ENCODE measurements around the gene SUN3.

DNA sequence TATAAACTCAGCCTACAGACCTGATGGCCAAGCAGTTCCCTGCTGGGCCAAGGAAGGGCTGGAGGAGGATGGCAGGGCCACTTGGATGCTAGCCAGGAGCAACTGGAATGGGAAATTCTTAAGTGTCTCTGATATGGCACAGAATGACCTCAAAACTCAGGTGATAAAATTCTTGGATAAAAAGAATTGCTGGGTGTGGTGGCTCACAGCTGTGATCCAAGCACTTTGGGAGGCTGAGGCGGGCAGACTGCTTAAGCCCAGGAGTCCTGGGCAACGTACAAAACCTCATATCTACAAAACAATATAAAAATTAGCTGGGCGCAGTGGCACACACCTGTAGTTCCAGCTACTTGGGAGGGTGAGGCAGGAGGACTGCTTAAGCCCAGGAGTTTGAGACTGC lies 66.6 kb downstream of the SUN3 start:
- no peak for TF ChIP-seq CTCF (IDR thresholded peaks at IDR 0.05)
- TF ChIP-seq POLR2A (IDR thresholded peaks at IDR 0.05) = no peak
- TF ChIP-seq EP300 (IDR thresholded peaks at IDR 0.05) = no peak
- TF ChIP-seq POLR2AphosphoS5 (IDR thresholded peaks at IDR 0.05) = no peak
